Karpas-422 (cell line): ENCODE results near the gene CTBP2. TPM values are rescaled to one million over a fixed set of nuclear protein-coding genes. Genes with fewer than 3 reads are reported as not detected.

Experiments
- DNase-seq: peaks from one replicate; pipeline ENCODE4 v3.0.0-alpha.2; 2015
- H2AFZ ChIP-seq: fragments of 200-600 bp; sonication (generic); 2 replicates; pipeline ENCODE4 v1.6.1; 2014; ENCODE audit warnings: antibody characterized with exemption, low read length, mixed read lengths
- H3K27ac ChIP-seq: fragments of 200-600 bp; sonication (generic); 2 replicates; pipeline ENCODE4 v1.5.1; 2014; ENCODE audit warnings: mild to moderate bottlenecking, low read length, moderate library complexity
- H3K27me3 ChIP-seq: fragments of 200-600 bp; sonication (generic); 2 replicates; pipeline ENCODE4 v1.6.1; 2014; ENCODE audit warnings: low read length, mixed read lengths
- H3K36me3 ChIP-seq: fragments of 200-600 bp; sonication (generic); 2 replicates; pipeline ENCODE4 v1.6.1; 2014; ENCODE audit warnings: low read length, mixed read lengths; ENCODE audit not compliant: insufficient read depth
- H3K4me1 ChIP-seq: fragments of 200-600 bp; sonication (generic); 2 replicates; pipeline ENCODE4 v1.6.1; 2014; ENCODE audit warnings: mild to moderate bottlenecking, low read length, mixed read lengths
- H3K4me2 ChIP-seq: fragments of 200-600 bp; sonication (generic); 2 replicates; pipeline ENCODE4 v1.6.1; 2014; ENCODE audit warnings: low read length, low read depth, mild to moderate bottlenecking; ENCODE audit not compliant: poor library complexity, severe bottlenecking
- H3K4me3 ChIP-seq: fragments of 200-600 bp; sonication (generic); 2 replicates; pipeline ENCODE4 v1.5.1; 2014; ENCODE audit warnings: mild to moderate bottlenecking, antibody characterized with exemption, low read length, mixed read lengths
- H3K79me2 ChIP-seq: fragments of 200-600 bp; sonication (generic); 2 replicates; pipeline ENCODE4 v1.6.1; 2014; ENCODE audit warnings: mild to moderate bottlenecking, low read length, mixed read lengths
- H3K9ac ChIP-seq: fragments of 200-600 bp; sonication (generic); 2 replicates; pipeline ENCODE4 v1.6.0; 2014; ENCODE audit warnings: low read length
- H3K9me2 ChIP-seq: fragments of 200-600 bp; sonication (generic), shearing (Covaris generic); replicated peaks from 2 replicates; pipeline ENCODE4 v1.6.0; 2014; ENCODE audit warnings: mild to moderate bottlenecking, low read length, moderate library complexity; ENCODE audit not compliant: insufficient read depth
- H3K9me3 ChIP-seq: fragments of 300-700, 200-600 bp; sonication (generic); 2 replicates; pipeline ENCODE4 v1.6.1; 2014; ENCODE audit warnings: low read length, mixed read lengths
- H4K20me1 ChIP-seq: fragments of 200-600 bp; sonication (generic); 2 replicates; pipeline ENCODE4 v1.6.1; 2014; ENCODE audit warnings: mild to moderate bottlenecking, antibody characterized with exemption, low read length, low read depth; ENCODE audit not compliant: insufficient read depth
- total RNA-seq: library from RNA; depleted of rRNA; stranded (reverse); fragments of >200 nt; shearing (Covaris generic); gene quantifications from 2 replicates; pipeline ENCODE4 v1.2.3, GENCODE V29; 2014; ENCODE audit warnings: low replicate concordance

CTBP2 gene
- total RNA-seq, 1 experiment from 2014 or later = 0.15 TPM

DNA sequence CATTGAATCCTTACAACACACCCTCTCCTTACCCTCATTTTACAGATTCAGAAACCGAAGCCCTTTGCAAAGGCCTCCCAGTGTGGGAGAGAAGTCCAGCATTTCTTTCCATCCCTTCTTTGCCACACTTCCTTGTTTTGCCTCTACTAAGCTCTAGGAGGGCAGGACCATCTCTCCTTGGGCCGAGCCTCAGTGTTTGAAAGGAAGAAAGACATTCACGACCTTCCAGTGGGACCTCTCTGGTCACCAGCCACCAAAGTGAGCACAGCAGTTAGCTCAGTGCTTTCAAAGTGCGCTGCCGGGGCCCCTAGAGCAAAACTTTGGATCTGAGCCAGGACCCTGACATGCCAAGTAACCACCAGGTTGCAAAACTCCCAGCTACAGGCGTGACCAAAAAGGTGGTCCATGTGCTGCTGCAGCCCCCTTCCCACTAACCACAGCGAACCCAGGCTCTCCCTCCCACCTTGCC is 12.4 kb downstream of the CTBP2 start:
- Histone ChIP-seq H3K4me1 (no peaks in the 10 kb centered on the region), H3K36me3 (no peaks in the 10 kb centered on the region), H3K4me2 (no peak overlapping the region), H3K79me2 (no peaks in the 10 kb centered on the region), H4K20me1 (no peaks in the 10 kb centered on the region), H2AFZ (no peak overlapping the region), H3K9me3 (no peaks in the 10 kb centered on the region), H3K27me3 (no peaks in the 10 kb centered on the region), H3K9ac (no peak overlapping the region), H3K27ac (no peak overlapping the region), H3K4me3 (no peak overlapping the region), H3K9me2 (no peaks in the 10 kb centered on the region)
- peak; percentile 46 for DNase-seq

DNA sequence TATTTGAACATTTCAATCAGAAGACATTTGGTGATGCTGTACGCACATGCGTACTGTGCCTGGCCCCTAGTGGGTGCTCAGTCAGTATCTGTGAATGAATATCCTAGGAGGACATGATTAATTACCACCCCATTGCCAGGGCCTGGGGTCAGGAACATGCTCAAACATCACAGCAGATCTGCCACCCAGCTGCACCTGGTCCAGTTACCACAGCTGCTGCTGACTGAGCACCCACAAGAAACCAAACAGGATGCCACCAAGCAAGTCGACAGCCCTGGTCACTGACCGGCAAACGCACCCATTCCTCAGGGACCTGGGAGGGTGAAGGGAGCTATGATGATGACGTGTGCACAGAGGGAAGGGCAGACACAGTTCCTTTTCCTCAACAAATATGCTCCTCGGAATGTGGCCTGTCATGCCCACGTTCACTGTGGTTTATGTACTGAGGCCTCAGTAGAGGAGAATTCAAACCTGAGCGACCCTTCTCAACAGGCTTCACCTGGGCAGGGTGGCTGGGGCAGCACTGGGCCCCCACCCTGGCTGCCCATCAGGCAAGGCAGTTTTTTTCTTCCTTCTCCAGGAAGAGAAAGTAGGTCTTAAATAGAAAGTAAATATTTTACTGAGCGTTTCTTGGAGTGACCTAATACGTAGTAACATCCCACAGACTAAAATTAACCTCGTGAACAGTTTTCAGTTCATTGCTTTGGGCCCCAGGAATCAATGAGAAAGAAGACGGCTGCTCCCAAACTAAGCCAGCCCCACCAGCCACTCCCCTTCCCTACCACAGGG is 13.4 kb downstream of the CTBP2 start:
- H3K36me3 ChIP-seq = no peaks in the 10 kb centered on the region
- H3K9me2 ChIP-seq = no peaks in the 10 kb centered on the region
- no peak overlapping the region for H2AFZ ChIP-seq
- H3K27ac ChIP-seq = no peak overlapping the region
- no peak overlapping the region for H3K4me2 ChIP-seq
- H3K27me3 ChIP-seq = no peaks in the 10 kb centered on the region
- no peaks in the 10 kb centered on the region for H3K79me2 ChIP-seq
- H4K20me1 ChIP-seq = no peaks in the 10 kb centered on the region
- no peak overlapping the region for H3K9ac ChIP-seq
- H3K4me1 ChIP-seq = no peaks in the 10 kb centered on the region
- no peak overlapping the region for H3K4me3 ChIP-seq
- DNase-seq = no peak
- no peaks in the 10 kb centered on the region for H3K9me3 ChIP-seq

DNA sequence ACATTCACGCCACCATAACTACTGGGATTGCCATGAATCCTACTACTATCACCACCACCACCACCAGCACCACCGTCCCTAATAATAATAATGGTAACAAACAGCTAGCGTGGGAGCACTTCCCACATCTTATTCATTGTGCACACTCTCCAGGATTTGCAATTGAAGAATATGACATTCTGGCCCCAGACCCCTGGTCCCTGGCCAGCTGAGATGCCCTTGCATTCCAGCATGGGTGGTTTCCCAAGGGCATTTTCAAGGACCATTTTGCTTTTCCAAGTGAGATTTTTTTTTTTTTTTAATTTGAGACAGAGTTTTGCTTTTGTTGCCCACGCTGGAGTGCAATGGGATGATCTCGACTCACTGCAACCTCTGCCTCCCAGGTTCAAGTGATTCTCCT is 14.7 kb downstream of the CTBP2 start:
- Histone ChIP-seq H3K27me3 (no peaks in the 10 kb centered on the region), H3K9me2 (no peaks in the 10 kb centered on the region), H4K20me1 (no peaks in the 10 kb centered on the region), H3K4me2 (no peak overlapping the region), H3K9me3 (no peaks in the 10 kb centered on the region), H3K4me3 (no peak overlapping the region), H3K9ac (no peak overlapping the region), H3K4me1 (no peaks in the 10 kb centered on the region), H3K79me2 (no peaks in the 10 kb centered on the region), H3K36me3 (no peaks in the 10 kb centered on the region), H3K27ac (no peak overlapping the region), H2AFZ (no peak overlapping the region)
- DNase-seq = no peak

DNA sequence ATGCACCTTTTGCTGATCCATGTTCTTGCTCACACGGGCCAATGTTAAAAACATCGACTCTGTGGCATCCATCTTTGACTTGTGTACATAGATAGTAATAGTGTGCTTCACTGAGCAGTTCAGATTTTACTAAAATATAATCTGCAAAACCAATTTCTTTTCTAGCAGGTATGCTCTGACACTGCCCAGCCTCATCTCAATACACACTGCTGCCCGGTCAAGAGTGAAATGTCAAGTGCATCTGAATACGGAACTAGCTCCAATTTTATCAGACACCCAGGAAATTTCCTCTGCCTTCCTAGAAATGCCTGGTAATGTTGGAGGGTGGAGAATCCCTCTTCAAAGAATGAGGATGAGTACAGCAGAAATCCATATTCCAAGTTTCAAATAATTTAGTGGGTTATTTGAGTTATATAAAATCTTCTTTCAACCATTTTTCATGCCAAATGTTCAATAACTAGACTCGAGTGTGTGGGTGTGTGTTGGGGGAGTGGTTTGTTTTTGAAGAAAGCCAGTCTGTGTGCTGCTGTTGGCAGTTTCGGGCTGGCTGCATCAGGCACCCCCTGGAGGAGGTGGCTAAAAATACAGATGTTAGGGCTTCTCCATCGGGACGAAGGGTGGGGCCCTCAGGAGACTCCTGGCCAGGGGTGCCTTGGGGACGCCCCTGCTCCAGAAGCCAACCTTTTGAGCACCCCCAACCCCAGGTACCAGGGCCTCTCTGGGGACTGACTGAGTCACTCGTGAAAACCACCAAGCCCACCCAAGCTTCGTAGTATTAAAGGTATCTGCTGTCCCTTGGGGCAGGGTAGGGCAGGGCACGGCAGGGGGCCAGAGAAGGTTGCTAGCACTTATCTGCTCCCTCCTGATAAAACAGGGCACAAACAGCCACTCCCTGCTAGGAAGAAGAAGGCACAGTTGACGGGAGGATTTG is 15.4 kb downstream of the CTBP2 start:
- Histone ChIP-seq H3K9me3 (no peaks in the 10 kb centered on the region), H3K27ac (no peak overlapping the region), H3K79me2 (no peaks in the 10 kb centered on the region), H2AFZ (no peak overlapping the region), H3K4me1 (no peaks in the 10 kb centered on the region), H3K36me3 (no peaks in the 10 kb centered on the region), H3K4me2 (no peak overlapping the region), H4K20me1 (no peaks in the 10 kb centered on the region), H3K27me3 (no peaks in the 10 kb centered on the region), H3K9ac (no peak overlapping the region), H3K4me3 (no peak overlapping the region), H3K9me2 (no peaks in the 10 kb centered on the region)
- DNase-seq = peak; percentile 53

DNA sequence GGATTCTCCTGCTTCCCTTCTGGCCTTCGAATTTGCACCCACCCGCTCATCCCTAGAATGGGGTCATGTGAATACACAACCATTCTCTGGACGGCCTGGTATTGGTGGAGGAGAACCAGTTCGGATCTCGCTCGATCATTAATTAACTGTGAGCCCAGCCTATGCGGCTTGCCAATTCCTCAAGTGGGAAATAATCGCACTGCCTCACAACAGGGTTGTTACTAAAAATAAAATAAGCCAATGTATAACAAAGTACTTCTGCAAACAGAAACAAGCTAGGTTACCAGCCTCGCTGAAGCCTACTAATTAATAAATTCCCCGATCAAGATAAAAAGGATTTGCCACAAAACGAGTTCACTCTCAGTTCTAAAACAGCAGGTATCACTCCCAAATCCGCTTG is 16.2 kb downstream of the CTBP2 start:
- H3K4me2 ChIP-seq = no peak overlapping the region
- H3K9me3 ChIP-seq = no peaks in the 10 kb centered on the region

DNA sequence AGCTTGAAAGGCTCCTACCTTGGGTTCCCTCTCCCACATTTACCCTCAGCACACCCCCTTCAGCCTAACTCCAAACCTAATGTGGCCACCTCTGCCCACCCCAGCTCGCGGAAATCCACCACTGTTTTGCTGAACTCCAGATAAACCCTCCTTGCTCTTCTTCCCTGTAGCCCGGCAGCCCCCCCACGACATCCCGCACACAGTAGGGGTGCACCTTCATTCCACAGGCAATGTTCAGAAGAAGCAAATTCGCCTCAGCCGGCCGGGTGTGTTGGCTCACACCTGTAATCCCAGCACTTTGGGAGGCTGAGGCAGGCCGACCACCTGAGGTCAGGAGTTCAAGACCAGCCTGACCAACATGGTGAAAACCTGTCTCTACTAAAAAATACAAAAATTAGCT is 17.4 kb downstream of the CTBP2 start:
- H3K9ac ChIP-seq = no peak overlapping the region
- H3K9me2 ChIP-seq = no peaks in the 10 kb centered on the region
- H3K4me3 ChIP-seq = no peak overlapping the region
- H3K9me3 ChIP-seq = no peaks in the 10 kb centered on the region
- H3K4me2 ChIP-seq = no peak overlapping the region
- H3K27me3 ChIP-seq = no peaks in the 10 kb centered on the region
- H3K4me1 ChIP-seq = no peaks in the 10 kb centered on the region
- H2AFZ ChIP-seq = no peak overlapping the region
- H3K79me2 ChIP-seq = no peaks in the 10 kb centered on the region
- H3K36me3 ChIP-seq = no peaks in the 10 kb centered on the region
- no peak overlapping the region for H3K27ac ChIP-seq
- no peak for DNase-seq
- H4K20me1 ChIP-seq = no peaks in the 10 kb centered on the region

More for the DNA sequence above, 16.2 kb downstream of the CTBP2 start:
- Histone ChIP-seq H3K27me3 (no peaks in the 10 kb centered on the region), H3K79me2 (no peaks in the 10 kb centered on the region), H3K36me3 (no peaks in the 10 kb centered on the region), H3K9me2 (no peaks in the 10 kb centered on the region), H3K4me3 (no peak overlapping the region), H2AFZ (no peak overlapping the region), H3K27ac (no peak overlapping the region), H3K4me1 (no peaks in the 10 kb centered on the region), H3K9ac (no peak overlapping the region), H4K20me1 (no peaks in the 10 kb centered on the region)
- DNase-seq = no peak

DNA sequence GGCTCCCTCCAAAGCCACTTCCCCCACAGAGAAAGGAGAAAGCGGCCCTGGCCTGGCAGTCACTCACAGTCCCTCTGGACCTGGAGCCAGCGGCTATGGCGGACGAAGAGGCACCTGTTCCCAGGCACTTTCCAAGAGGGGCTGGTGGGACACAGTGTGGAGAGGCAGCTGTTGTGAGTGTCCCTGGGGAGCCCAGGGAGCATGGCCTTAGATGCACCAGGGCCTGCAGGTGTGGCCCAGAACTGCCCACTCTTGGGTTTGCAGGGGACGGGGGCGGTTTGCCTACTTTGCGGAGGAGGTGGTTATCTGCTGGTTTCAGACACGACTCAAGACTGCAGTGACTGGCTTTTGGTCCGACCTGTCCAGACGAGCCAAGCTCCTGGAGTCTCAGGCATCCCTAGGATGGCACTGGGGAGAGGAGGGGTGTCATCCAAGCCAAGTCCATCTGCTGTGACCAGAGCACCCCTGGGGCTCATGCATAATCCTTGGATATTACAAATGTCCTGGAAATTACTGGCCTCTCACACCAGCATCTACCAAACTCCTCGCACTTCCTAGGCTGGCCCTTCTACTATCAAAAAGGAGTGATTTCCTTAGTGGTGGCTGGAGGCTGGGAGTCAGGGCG is 18.4 kb downstream of the CTBP2 start:
- no peak overlapping the region for H2AFZ ChIP-seq
- H4K20me1 ChIP-seq = no peaks in the 10 kb centered on the region
- no peak overlapping the region for H3K27ac ChIP-seq
- H3K9me2 ChIP-seq = no peaks in the 10 kb centered on the region
- no peaks in the 10 kb centered on the region for H3K9me3 ChIP-seq
- H3K36me3 ChIP-seq = no peaks in the 10 kb centered on the region
- H3K4me2 ChIP-seq = no peak overlapping the region
- no peak overlapping the region for H3K4me3 ChIP-seq
- H3K79me2 ChIP-seq = no peaks in the 10 kb centered on the region
- H3K27me3 ChIP-seq = no peaks in the 10 kb centered on the region
- no peak overlapping the region for H3K9ac ChIP-seq
- no peaks in the 10 kb centered on the region for H3K4me1 ChIP-seq
- no peak for DNase-seq
